SU-DHL-6 (cell line): ENCODE data around the gene RAB22A.
A peak's percentile ranks its signal among the peaks of the same experiment; 100 is the strongest.

Experiments
- H2AFZ ChIP-seq: fragments of 200-600 bp; sonication (generic); 2 replicates; pipeline ENCODE4 v1.6.1; 2014; ENCODE audit warnings: low read depth, mild to moderate bottlenecking, moderate library complexity, mixed read lengths, antibody characterized with exemption, low read length; ENCODE audit not compliant: severe bottlenecking
- H3F3A ChIP-seq: fragments of 200-600 bp; shearing (Covaris generic); 2 replicates; pipeline ENCODE4 v1.6.0; 2016; ENCODE audit warnings: antibody characterized with exemption, mild to moderate bottlenecking; ENCODE audit not compliant: insufficient read depth
- H3K27ac ChIP-seq: fragments of 200-600 bp; sonication (generic); 2 replicates; pipeline ENCODE4 v1.5.1; 2016; ENCODE audit warnings: low read depth, mild to moderate bottlenecking, low read length, moderate library complexity, mixed read lengths
- H3K27me3 ChIP-seq: fragments of 200-600 bp; sonication (generic), shearing (Covaris generic); 2 replicates; pipeline ENCODE4 v1.6.0; 2014; ENCODE audit warnings: mild to moderate bottlenecking, low read length
- H3K36me3 ChIP-seq: fragments of 200-600 bp; sonication (generic); 2 replicates; pipeline ENCODE4 v1.6.1; 2014; ENCODE audit warnings: mild to moderate bottlenecking, low read length, mixed read lengths
- H3K4me2 ChIP-seq: fragments of 300-600, 200-600 bp; shearing (Covaris generic), sonication (generic); 2 replicates; pipeline ENCODE4 v1.6.0; 2014; ENCODE audit warnings: low read length, low read depth, mild to moderate bottlenecking; ENCODE audit not compliant: poor library complexity, severe bottlenecking
- H3K4me3 ChIP-seq: fragments of 200-600 bp; sonication (generic); 2 replicates; pipeline ENCODE4 v1.5.1; 2014; ENCODE audit warnings: antibody characterized with exemption, low read length, mild to moderate bottlenecking, mixed read lengths; ENCODE audit not compliant: insufficient read depth, poor library complexity, severe bottlenecking
- H3K79me2 ChIP-seq: fragments of 200-600 bp; sonication (generic); 2 replicates; pipeline ENCODE4 v1.6.1; 2014; ENCODE audit warnings: mild to moderate bottlenecking, low read length, moderate library complexity; ENCODE audit not compliant: insufficient read depth
- H3K9ac ChIP-seq: fragments of 200-600 bp; sonication (generic); 2 replicates; pipeline ENCODE4 v1.7.0; 2014; ENCODE audit warnings: mild to moderate bottlenecking, low read length
- H3K9me2 ChIP-seq: fragments of 200-600 bp; sonication (generic); replicated peaks from 2 replicates; pipeline ENCODE4 v1.6.1; 2014; ENCODE audit warnings: low read length; ENCODE audit not compliant: insufficient read depth
- H3K9me3 ChIP-seq: fragments of 200-600 bp; sonication (generic); 2 replicates; pipeline ENCODE4 v1.6.1; 2014; ENCODE audit warnings: low read length, mixed read lengths; ENCODE audit not compliant: insufficient read depth
- H4K20me1 ChIP-seq: fragments of 200-600 bp; sonication (generic); 2 replicates; pipeline ENCODE4 v1.6.1; 2014; ENCODE audit warnings: low read depth, mild to moderate bottlenecking, antibody characterized with exemption, low read length, moderate library complexity, mixed read lengths
- CTCF ChIP-seq: fragments of 200-600 bp; sonication (generic); IDR thresholded peaks from one replicate; pipeline ENCODE4 v1.5.1; 2017; ENCODE audit warnings: antibody characterized with exemption, mild to moderate bottlenecking, low read length, moderate library complexity; ENCODE audit not compliant: insufficient read depth, poor library complexity, severe bottlenecking
- EZH2phosphoT487 ChIP-seq: fragments of 200-600 bp; sonication (generic), shearing (Covaris generic); conservative IDR thresholded peaks from 2 replicates; pipeline ENCODE4 v1.6.1; 2018; ENCODE audit warnings: mild to moderate bottlenecking, antibody characterized with exemption, low read length, moderate library complexity, mixed read lengths

Gene RAB22A

GRCh38 chr20:58390659-58391035 is 81.1 kb downstream of the RAB22A start:
- Histone ChIP-seq H3K27ac (no peak overlapping the region), H3K27me3 (no peaks in the 10 kb centered on the region), H4K20me1 (peaks cover 11% of the 10 kb centered on the region; the same call in 1 of the 2 replicates)

DNA sequence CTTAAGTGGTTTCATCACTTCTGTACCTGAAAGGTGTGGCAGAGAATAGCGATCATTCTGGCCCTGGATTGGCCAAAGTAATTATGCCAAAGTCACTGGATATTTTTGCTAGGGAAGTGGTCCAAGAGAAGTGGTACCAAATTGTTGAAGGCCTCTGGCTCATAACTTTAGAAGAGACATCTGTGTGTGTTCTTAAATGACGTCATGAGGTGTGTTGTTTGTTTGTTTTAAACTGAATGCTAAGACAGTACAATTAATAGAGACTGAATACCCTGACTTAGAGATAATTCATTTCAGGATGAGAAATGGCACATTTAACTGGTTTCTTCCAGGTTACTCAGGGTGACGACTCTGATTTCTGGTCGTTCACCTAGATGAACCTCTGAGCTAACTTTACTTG is 82.8 kb downstream of the RAB22A start:
- Histone ChIP-seq H3K4me2 (peak overlapping the region; percentile 3), H4K20me1 (peaks cover 23% of the 10 kb centered on the region), H3K9ac (no peak overlapping the region), H3K79me2 (peaks cover 81% of the 10 kb centered on the region), H2AFZ (no peak overlapping the region), H3K36me3 (no peaks in the 10 kb centered on the region), H3F3A (peaks cover 3% of the 10 kb centered on the region; the same call in 1 of the 2 replicates), H3K27me3 (no peaks in the 10 kb centered on the region), H3K9me3 (no peaks in the 10 kb centered on the region), H3K9me2 (no peaks in the 10 kb centered on the region), H3K4me3 (no peak overlapping the region), H3K27ac (no peak overlapping the region)
- TF ChIP-seq CTCF (no peak), EZH2phosphoT487 (no peak)

More at GRCh38 chr20:58390659-58391035, 81.1 kb downstream of the RAB22A start:
- Histone ChIP-seq H3K4me3 (peak overlapping the region; percentile 66), H3K79me2 (peaks cover 65% of the 10 kb centered on the region), H3K36me3 (no peaks in the 10 kb centered on the region), H3K9me3 (no peaks in the 10 kb centered on the region), H3K9me2 (no peaks in the 10 kb centered on the region), H3F3A (peaks cover 3% of the 10 kb centered on the region; the same call in 1 of the 2 replicates), H2AFZ (no peak overlapping the region), H3K9ac (peak overlapping the region; percentile 91), H3K4me2 (peak overlapping the region; percentile 81)
- TF ChIP-seq EZH2phosphoT487 (no peak), CTCF (no peak)

- H3K9ac ChIP-seq: no peak overlapping the region
- H3K79me2 ChIP-seq: peaks cover 91% of the 10 kb centered on the region
- H3K4me3 ChIP-seq: no peak overlapping the region
- no peak overlapping the region for H3K4me2 ChIP-seq
- no peak overlapping the region for H2AFZ ChIP-seq
- H3K9me3 ChIP-seq: no peaks in the 10 kb centered on the region
- H3F3A ChIP-seq: no peaks in the 10 kb centered on the region
- no peaks in the 10 kb centered on the region for H3K36me3 ChIP-seq
- no peaks in the 10 kb centered on the region for H3K9me2 ChIP-seq
- H3K27me3 ChIP-seq: no peaks in the 10 kb centered on the region
- H4K20me1 ChIP-seq: peaks cover 23% of the 10 kb centered on the region
- H3K27ac ChIP-seq: no peak overlapping the region
- TF ChIP-seq CTCF: no peak
Observed at GRCh38 chr20:58393299-58393698, 83.8 kb downstream of the RAB22A start.

DNA sequence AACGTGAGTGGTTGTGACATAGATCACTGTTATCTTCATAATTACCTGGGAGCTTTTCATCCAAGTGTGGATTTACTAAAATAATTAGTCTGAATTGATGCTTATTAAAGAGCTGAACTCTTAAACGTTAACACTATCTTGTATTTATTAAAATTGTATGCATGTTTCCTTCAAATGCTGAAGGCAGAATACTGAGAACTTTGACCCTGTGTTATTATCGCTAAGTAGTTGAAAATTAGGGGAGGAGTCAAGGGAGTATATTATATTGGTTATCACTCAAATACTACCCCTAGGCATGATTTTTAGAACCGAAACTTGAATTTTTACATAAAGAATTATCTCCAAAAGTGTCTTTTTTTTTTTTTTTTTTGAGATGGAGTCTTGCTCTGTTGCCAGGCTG is 85.3 kb downstream of the RAB22A start:
- H3K4me3 ChIP-seq: no peak overlapping the region

More for the DNA sequence above, 85.3 kb downstream of the RAB22A start:
- H3K4me2 ChIP-seq: no peak overlapping the region
- peaks cover 100% of the 10 kb centered on the region for H3K79me2 ChIP-seq
- H3K36me3 ChIP-seq: no peaks in the 10 kb centered on the region
- no peak overlapping the region for H2AFZ ChIP-seq
- H3K27ac ChIP-seq: no peak overlapping the region
- H3K9ac ChIP-seq: no peak overlapping the region
- H3F3A ChIP-seq: no peaks in the 10 kb centered on the region
- TF ChIP-seq EZH2phosphoT487: no peak
- TF ChIP-seq CTCF: no peak
- no peaks in the 10 kb centered on the region for H3K27me3 ChIP-seq
- H3K9me3 ChIP-seq: no peaks in the 10 kb centered on the region
- no peaks in the 10 kb centered on the region for H3K9me2 ChIP-seq
- peaks cover 26% of the 10 kb centered on the region for H4K20me1 ChIP-seq
